Embryonic facial prominence (tissue), 1 donor: Measurements from ENCODE around the gene ULK2.

ENCODE experiments used
- DNase-seq: peaks from one replicate; pipeline ENCODE4 v3.0.0-alpha.2; 2016; ENCODE audit errors: extremely low spot score

The ULK2 gene

GRCh38 chr17:19726631-19727376 lies 140.9 kb downstream of the ULK2 start:
- DNase-seq, result no peak

GRCh38 chr17:19725486-19725885 lies 142.2 kb downstream of the ULK2 start:
- DNase-seq, result no peak

GRCh38 chr17:19724501-19725420 lies 143.0 kb downstream of the ULK2 start:
- no peak for DNase-seq

GRCh38 chr17:19723964-19724363 lies 143.8 kb downstream of the ULK2 start:
- no peak for DNase-seq
